BLaER1 (cell line): Measurements from ENCODE around the gene FOXP2.

Source experiments
- H3K27ac ChIP-seq: shearing (Covaris generic); formaldehyde crosslinking; 2 replicates; pipeline ENCODE4 v1.8.1; 2022
- H3K27me3 ChIP-seq: shearing (Covaris generic); formaldehyde crosslinking; 2 replicates; pipeline ENCODE4 v1.8.1; 2022
- H3K36me3 ChIP-seq: shearing (Covaris generic); formaldehyde crosslinking; 2 replicates; pipeline ENCODE4 v1.8.1; 2022
- H3K4me1 ChIP-seq: shearing (Covaris generic); formaldehyde crosslinking; 2 replicates; pipeline ENCODE4 v1.8.1; 2022
- H3K4me2 ChIP-seq: shearing (Covaris generic); formaldehyde crosslinking; 2 replicates; pipeline ENCODE4 v1.8.1; 2022
- H3K4me3 ChIP-seq: shearing (Covaris generic); formaldehyde crosslinking; 2 replicates; pipeline ENCODE4 v1.8.1; 2022
- H3K9ac ChIP-seq: shearing (Covaris generic); formaldehyde crosslinking; 2 replicates; pipeline ENCODE4 v1.8.1; 2022
- H3K9me3 ChIP-seq: shearing (Covaris generic); formaldehyde crosslinking; 2 replicates; pipeline ENCODE4 v1.8.1; 2022
- H4K20me1 ChIP-seq: shearing (Covaris generic); formaldehyde crosslinking; 2 replicates; pipeline ENCODE4 v1.8.1; 2022
- Cebpa-rat ChIP-seq: shearing (Covaris generic); IDR thresholded peaks from 2 replicates; pipeline ENCODE4 v1.8.1; 2022

Gene FOXP2

DNA sequence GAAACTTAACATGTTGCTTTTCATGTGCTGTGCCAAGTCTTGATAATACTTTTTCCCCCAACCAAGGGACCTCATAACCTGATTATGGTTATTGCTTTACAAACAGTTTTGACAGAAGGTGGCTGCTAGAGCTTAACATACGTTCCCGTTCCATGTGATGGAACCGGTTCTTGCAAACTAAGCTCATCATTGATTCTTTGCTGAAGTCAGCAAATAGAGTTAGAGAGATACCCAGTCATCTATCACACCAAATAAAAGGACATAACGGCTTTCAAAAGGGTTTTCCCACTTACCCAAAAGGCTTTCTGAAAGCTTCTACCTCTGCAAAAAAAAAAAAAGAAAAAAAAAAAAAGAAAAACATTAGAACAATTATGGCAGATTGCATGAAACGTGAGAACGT lies 277.0 kb downstream of the FOXP2 start:
- H3K9ac ChIP-seq = no peak overlapping the region
- H3K4me1 ChIP-seq = no peaks in the 10 kb centered on the region
- no peak overlapping the region for H3K4me3 ChIP-seq
- H3K4me2 ChIP-seq = no peak overlapping the region
- no peaks in the 10 kb centered on the region for H3K9me3 ChIP-seq
- no peaks in the 10 kb centered on the region for H4K20me1 ChIP-seq
- no peaks in the 10 kb centered on the region for H3K27me3 ChIP-seq
- no peak overlapping the region for H3K27ac ChIP-seq
- no peaks in the 10 kb centered on the region for H3K36me3 ChIP-seq
- TF ChIP-seq Cebpa-rat = no peak

DNA sequence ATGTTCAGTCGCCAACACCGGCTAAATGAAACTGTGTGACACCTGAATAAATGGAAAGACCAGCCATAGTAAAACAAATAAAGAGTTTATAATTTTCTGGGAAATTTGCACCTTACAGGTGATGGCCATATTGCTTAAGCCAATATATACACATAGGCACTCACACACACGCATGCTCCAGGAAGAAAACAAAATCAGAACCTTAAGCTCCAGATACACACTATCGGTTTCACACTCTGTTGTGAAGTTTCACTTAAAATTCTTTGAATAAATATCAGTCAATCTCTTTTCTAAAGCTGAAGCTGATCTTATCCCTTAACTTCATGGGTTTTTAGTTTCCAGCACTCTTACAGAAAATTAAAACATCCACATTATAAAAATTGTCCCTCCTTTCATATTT lies 280.6 kb downstream of the FOXP2 start:
- Histone ChIP-seq H4K20me1 (no peaks in the 10 kb centered on the region), H3K27me3 (no peaks in the 10 kb centered on the region), H3K9ac (no peak overlapping the region), H3K27ac (no peak overlapping the region), H3K4me1 (0 out of 2 replicates have a peak, but pooled peaks cover 4% of the 10 kb centered on the region), H3K9me3 (no peaks in the 10 kb centered on the region), H3K36me3 (no peaks in the 10 kb centered on the region), H3K4me2 (no peak overlapping the region), H3K4me3 (no peak overlapping the region)
- TF ChIP-seq Cebpa-rat = no peak

- Histone ChIP-seq H3K4me3 (no peak overlapping the region), H4K20me1 (no peaks in the 10 kb centered on the region), H3K4me2 (no peak overlapping the region), H3K4me1 (0 out of 2 replicates have a peak, but pooled peaks cover 6% of the 10 kb centered on the region), H3K9ac (no peak overlapping the region), H3K27me3 (no peaks in the 10 kb centered on the region), H3K27ac (no peak overlapping the region), H3K9me3 (0 out of 2 replicates have a peak, but pooled peaks cover 4% of the 10 kb centered on the region), H3K36me3 (no peaks in the 10 kb centered on the region)
- TF ChIP-seq Cebpa-rat = no peak
Measured at GRCh38 chr7:114700247-114700928, 285.8 kb downstream of the FOXP2 start.

- Histone ChIP-seq H3K9ac (no peak overlapping the region), H3K4me1 (0 out of 2 replicates have a peak, but pooled peaks cover 6% of the 10 kb centered on the region), H3K4me3 (no peak overlapping the region), H4K20me1 (no peaks in the 10 kb centered on the region), H3K4me2 (no peak overlapping the region), H3K9me3 (0 out of 2 replicates have a peak, but pooled peaks cover 4% of the 10 kb centered on the region), H3K27me3 (no peaks in the 10 kb centered on the region), H3K36me3 (no peaks in the 10 kb centered on the region), H3K27ac (no peak overlapping the region)
- no peak for TF ChIP-seq Cebpa-rat
Measured at GRCh38 chr7:114703677-114704076, 289.1 kb downstream of the FOXP2 start.

DNA sequence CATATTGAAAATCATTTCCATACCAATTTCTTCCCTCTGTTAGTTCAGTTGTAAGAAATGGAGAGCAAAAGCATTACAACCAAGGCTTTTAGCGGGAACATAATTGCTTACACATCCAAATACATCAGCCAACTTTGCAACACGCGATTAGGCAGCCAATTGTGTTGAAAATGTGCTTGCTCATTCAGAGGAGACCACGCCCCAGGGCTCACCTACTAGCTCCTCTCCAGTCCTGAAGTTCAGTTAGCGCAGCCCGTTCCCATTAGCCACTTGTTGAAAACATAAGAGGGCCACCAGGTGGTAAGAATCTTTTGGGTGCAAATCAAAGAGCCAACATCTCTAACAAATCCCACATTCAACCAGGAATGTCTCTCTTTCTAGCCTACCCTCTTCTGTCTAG lies 294.0 kb downstream of the FOXP2 start:
- no peaks in the 10 kb centered on the region for H3K27me3 ChIP-seq
- H3K4me2 ChIP-seq = no peak overlapping the region
- TF ChIP-seq Cebpa-rat = no peak
- 0 out of 2 replicates have a peak, but pooled peaks cover 4% of the 10 kb centered on the region for H3K9me3 ChIP-seq
- no peaks in the 10 kb centered on the region for H3K36me3 ChIP-seq
- H3K9ac ChIP-seq = no peak overlapping the region
- no peaks in the 10 kb centered on the region for H4K20me1 ChIP-seq
- no peak overlapping the region for H3K4me3 ChIP-seq
- no peak overlapping the region for H3K27ac ChIP-seq
- no peaks in the 10 kb centered on the region for H3K4me1 ChIP-seq

DNA sequence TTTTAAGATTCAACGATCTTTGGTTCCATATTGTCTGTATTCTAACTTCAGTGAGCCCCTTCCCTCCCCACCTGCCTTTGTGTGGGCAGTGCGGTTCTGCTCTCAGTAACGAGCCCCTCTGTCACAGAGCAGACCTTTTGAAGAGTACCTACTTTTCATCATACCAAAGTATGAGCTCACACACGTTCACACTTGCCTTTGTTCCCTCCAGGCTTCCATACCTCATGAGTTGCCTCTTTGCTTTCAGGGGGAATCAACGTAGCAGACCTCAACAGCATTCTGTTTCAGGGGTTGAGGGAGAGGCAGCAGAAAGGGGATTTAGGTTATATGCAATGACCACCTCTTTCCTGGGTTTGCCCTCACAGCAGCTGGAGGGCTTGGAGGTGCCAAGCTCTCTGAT lies 295.9 kb downstream of the FOXP2 start:
- Histone ChIP-seq H3K27me3 (no peaks in the 10 kb centered on the region), H3K9ac (no peak overlapping the region), H3K36me3 (no peaks in the 10 kb centered on the region), H3K4me2 (no peak overlapping the region), H4K20me1 (no peaks in the 10 kb centered on the region), H3K9me3 (no peaks in the 10 kb centered on the region), H3K4me3 (no peak overlapping the region), H3K27ac (no peak overlapping the region), H3K4me1 (no peaks in the 10 kb centered on the region)
- no peak for TF ChIP-seq Cebpa-rat

DNA sequence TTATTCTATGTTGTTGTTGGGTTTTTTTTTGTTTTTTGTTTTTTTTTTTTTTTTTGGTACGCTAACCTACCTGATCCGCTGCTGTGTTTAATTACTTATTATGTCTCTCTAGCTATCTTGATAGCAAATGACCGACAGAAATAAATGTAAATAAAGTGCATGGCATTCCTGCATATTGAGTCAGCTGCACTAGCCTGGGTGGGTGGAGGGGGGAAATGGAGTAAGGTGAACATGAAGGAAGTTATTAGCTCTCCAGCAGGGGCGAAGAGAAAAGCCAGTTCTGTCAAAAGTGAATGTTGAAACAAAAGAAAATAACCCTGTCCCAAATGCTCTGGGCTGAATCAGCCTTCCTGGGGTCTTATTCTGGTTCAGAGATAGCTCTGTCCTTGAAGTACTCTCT lies 296.6 kb downstream of the FOXP2 start:
- Histone ChIP-seq H3K36me3 (no peaks in the 10 kb centered on the region), H3K4me2 (no peak overlapping the region), H3K4me3 (no peak overlapping the region), H4K20me1 (no peaks in the 10 kb centered on the region), H3K27ac (no peak overlapping the region), H3K4me1 (no peaks in the 10 kb centered on the region), H3K27me3 (no peaks in the 10 kb centered on the region), H3K9me3 (no peaks in the 10 kb centered on the region), H3K9ac (no peak overlapping the region)
- no peak for TF ChIP-seq Cebpa-rat

GRCh38 chr7:114715907-114716306 lies 301.3 kb downstream of the FOXP2 start:
- H3K4me1 ChIP-seq = no peaks in the 10 kb centered on the region
- H4K20me1 ChIP-seq = no peaks in the 10 kb centered on the region
- H3K9ac ChIP-seq = no peak overlapping the region
- no peaks in the 10 kb centered on the region for H3K27me3 ChIP-seq
- no peak overlapping the region for H3K4me2 ChIP-seq
- no peak overlapping the region for H3K4me3 ChIP-seq
- no peaks in the 10 kb centered on the region for H3K9me3 ChIP-seq
- H3K36me3 ChIP-seq = no peaks in the 10 kb centered on the region
- no peak for TF ChIP-seq Cebpa-rat
- H3K27ac ChIP-seq = no peak overlapping the region

DNA sequence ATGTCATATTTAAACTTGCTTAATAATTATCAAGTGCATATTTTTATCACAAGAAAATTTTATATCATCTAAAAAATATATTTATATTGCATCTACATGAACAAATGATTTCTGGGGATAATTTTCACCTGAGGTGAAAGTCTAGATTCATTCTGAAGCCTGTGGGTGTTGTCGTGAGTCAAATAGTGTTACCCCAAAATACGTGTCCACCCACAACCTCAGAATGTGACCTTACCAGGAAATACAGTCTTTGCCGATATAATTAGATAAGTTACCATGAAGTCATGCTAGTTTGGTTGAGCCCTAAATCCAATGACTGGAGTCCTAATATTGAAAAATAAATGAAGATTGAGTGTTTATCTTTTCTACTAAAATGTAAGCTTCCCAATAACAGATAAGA lies 304.2 kb downstream of the FOXP2 start:
- H3K36me3 ChIP-seq = no peaks in the 10 kb centered on the region
- H3K9me3 ChIP-seq = no peaks in the 10 kb centered on the region
- H3K9ac ChIP-seq = no peak overlapping the region
- TF ChIP-seq Cebpa-rat = no peak
- H3K4me1 ChIP-seq = no peaks in the 10 kb centered on the region
- H4K20me1 ChIP-seq = no peaks in the 10 kb centered on the region
- H3K4me3 ChIP-seq = no peak overlapping the region
- H3K4me2 ChIP-seq = no peak overlapping the region
- no peak overlapping the region for H3K27ac ChIP-seq
- H3K27me3 ChIP-seq = no peaks in the 10 kb centered on the region

DNA sequence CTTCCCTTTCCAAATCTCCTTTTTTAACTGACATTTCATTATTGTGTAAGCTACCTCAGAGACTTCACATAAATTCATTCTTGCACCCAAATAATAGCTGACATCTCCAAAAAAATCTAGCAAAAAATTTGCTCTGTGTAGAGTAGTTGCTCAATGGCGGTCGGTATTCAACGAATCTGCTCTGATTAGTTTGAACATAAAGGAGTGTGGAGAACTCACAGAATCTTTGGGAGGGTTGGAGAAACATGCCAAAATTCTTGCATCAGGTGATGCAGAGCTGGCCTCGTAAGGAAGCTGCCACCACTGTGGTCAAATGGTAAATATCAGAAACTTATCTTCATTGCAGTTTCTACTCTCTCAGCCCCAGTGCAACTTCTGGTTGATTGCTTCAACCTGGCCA lies 306.1 kb downstream of the FOXP2 start:
- Histone ChIP-seq H3K27ac (no peak overlapping the region), H3K36me3 (no peaks in the 10 kb centered on the region), H3K9ac (no peak overlapping the region), H4K20me1 (no peaks in the 10 kb centered on the region), H3K4me3 (no peak overlapping the region), H3K4me2 (no peak overlapping the region), H3K4me1 (no peaks in the 10 kb centered on the region), H3K27me3 (no peaks in the 10 kb centered on the region), H3K9me3 (no peaks in the 10 kb centered on the region)
- no peak for TF ChIP-seq Cebpa-rat

- Histone ChIP-seq H3K27ac (no peak overlapping the region), H3K27me3 (no peaks in the 10 kb centered on the region), H3K4me2 (no peak overlapping the region), H3K36me3 (no peaks in the 10 kb centered on the region), H3K9me3 (no peaks in the 10 kb centered on the region), H3K9ac (no peak overlapping the region), H4K20me1 (no peaks in the 10 kb centered on the region), H3K4me1 (no peaks in the 10 kb centered on the region), H3K4me3 (no peak overlapping the region)
- TF ChIP-seq Cebpa-rat = no peak
Measured at GRCh38 chr7:114722562-114722961, 307.9 kb downstream of the FOXP2 start.
